Stimulated activated CD8-positive, alpha-beta memory T cell treated with anti-CD3 and anti-CD28 coated beads, Interleukin-2, amount 100 ng/mL, for 48 hours (primary cell): ENCODE data around the gene ECE1.
A peak's percentile ranks its signal among the peaks of the same experiment; 100 is the strongest.

Source experiments
- DNase-seq, 2 donors: peaks; one replicate each; pipeline ENCODE4 v3.0.0-alpha.2; 2020; ENCODE audit warnings: low read depth in 2 of 2

ECE1 gene

DNA sequence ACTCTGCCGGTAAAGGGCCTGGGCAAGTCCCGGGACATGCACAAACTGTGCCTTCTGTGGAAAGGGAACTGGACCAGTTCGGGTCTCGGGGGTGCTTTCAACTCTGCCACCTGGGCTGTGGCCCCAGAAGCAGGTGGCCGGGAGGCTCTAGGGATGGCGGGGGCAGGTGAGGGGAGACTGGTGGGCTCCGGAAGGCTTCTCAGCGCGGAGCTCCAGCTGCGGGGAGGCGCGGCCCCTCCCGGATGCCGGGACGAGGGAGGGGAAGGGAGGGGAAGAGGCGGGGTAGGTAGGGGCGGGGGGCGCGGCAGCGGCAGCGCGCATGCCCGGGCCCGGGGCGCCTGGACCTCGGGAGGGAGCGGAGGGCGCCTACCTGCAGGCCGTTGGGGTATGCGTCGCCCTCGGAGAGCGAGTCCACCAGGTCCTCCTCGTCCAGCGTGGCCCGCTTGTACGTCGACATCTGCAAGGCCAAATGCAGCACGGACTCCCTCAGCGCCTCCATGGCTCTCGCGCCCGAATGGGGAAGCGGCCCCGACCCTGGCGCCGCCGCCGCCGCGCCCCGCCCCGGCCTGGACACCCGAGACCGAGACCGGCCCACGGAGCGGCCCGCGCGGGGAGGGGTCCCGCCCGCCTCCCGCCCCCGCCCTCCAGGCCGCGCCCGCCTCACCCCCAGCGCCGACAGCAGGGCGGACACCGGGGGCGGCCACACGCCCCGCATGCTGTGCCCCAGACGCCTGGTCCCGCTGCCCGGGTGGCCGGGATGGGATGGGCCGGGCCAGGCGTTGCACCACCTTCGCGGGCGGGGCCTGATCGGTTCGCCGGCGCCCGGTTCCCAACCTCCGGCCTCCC lies at the start of gene ECE1:
Gene ECE1, minus strand, starts transcription at position 764 of the 846 bp plus-strand sequence. Its CDS starts 49 bp downstream, at position 715.
- peak in 1 of 2 donors; percentile 32 for DNase-seq

DNA sequence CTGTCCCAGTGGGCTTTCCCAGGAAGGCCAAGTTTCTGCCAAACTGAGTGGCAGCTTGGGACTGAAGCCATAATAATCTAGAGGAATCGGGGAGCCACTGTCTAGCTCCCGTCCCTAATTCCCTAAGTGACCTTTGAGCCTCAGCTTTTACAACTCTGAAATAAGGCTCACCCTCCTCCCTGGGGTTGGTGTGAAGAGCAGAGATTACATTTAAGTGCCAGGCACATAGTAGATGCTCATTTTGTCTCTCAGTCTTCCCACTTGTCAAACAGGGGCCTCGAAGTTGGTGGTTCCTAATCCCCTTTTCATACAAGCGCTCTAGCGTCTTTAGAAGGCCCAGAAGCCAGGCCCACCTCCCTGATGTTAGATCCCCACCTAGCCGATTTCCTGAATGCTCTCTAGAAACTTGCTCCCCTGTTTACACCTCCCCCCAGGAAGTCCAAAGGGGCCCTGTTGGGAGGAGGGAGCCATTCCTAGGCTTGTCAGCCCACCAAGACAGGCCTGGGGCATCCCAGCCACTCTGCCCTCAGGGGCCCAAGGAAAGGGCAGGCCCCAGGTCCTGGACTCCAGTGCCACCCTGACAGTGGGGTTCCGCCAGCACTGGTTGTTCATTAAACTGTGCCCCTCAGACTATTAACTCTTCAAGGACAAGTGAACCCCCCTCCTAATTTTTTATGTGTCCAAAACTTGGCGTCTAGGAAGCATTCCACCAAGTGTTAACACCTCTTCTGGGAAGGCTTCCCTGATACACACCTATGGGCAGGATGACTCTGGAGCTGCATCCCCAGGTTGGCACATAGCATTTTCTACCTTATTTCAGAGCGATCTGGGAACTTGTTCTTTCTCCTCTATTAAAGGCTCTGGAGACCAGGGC lies 49.3 kb upstream of the ECE1 start:
- DNase-seq, result no peak

DNA sequence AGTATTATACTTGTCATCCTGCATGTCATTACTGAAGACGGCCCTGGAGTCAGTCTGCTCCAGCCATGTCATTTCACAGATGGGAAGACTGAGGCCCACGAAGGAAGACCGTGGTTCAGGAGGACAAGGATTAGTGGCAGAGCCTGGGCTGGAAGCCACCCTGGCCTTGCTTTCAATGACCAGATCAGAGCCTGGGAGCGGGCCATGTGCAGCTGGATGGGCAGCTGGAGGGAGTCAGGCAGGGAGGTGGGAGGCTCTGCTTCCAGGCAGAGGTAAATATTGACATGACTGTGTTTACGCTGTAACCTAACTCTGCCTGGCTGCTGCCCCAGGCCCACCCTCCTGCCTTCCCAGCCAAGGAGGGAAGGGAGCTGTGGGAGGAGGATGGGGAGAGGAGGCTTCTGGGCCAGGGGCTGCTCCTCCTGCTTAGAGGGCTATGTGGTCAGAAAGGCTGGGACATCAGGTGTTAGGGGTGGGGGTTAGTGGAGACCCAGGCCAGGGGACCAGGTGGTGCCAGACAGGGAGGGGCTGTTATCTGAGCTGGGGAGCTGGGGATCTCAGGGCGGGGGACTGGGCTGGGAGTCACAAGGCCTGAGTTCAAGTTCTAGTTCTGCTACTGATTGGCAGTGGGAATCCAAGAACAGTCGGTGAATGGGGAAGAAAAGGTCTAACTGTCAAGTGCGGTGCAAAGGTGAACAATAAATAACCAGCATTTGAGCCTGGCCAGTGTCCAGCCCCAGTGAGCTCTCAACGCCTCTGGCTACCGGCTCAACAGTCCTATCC lies 48.5 kb upstream of the ECE1 start:
- no peak for DNase-seq

DNA sequence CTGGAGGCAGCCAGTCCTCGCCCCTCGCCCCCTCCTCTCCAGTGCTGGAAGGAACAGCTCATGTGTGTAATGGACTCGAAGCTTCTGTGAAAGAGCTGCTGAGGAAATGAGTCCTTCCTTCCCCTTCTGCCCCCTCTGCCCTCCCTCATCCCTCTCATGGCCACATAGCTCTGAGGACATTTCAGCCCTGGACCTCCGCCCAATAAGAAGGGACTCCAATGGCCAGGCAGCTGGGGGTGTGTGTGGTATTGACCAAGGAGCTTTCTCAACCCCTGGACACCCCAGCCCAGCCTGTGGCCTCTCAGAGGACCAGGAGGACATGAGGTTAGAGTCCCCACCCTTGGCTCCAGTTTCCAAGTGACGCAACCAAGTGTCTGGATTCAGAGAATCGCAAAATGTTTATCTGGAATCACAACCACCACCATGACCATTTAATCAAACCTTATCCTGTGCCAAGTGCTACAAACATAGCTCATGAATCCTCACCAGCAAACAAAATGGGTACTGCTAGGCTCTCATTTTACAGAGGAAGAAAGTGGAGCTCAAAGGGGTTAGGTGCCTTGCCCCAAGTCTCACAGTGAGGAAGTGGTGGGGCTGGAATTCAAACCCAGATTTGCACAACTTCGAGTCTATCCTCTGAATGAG lies 47.8 kb upstream of the ECE1 start:
- DNase-seq, result no peak

DNA sequence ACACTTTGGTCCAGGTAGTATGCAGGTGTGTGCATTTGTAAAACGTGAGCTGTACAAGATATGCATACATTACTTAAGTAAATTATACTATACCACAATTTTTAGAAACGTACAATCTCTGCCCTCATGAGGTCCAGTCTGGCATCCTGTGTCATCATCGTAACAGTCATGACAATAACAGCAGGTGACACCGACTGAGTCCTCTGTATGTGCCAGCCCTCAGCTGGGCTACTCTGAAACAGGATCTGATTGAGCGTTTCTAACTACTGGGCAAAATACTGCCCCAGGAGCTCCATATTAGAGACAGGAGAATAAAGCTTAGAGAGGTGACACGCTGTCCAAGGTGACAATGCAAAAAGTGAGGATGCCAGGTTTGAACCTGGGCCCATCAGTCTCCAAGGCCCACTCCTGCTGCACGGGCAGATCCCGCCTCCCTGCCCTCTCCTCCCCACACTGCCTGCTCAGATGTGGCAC lies 47.2 kb upstream of the ECE1 start:
- DNase-seq, result no peak

DNA sequence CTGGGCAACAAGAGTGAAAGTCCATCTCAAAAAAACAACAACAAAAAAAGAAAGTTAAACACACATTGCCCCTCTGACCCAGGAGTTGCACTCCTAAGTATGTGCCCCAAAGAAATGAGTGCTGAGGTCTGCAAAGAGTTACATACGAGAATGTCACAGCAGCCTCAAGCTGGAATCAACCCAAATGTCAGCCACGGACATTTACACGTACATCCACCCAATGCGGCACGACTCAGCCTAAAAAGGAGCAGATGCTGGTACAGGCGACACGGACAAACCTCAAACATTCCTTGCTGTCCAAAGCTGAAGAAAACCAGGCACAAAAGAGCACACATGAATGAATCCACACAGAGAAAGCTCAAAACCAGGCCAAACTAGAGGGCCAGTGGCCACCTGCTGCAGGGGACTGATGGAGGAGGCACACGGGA lies 46.8 kb upstream of the ECE1 start:
- DNase-seq, result no peak

DNA sequence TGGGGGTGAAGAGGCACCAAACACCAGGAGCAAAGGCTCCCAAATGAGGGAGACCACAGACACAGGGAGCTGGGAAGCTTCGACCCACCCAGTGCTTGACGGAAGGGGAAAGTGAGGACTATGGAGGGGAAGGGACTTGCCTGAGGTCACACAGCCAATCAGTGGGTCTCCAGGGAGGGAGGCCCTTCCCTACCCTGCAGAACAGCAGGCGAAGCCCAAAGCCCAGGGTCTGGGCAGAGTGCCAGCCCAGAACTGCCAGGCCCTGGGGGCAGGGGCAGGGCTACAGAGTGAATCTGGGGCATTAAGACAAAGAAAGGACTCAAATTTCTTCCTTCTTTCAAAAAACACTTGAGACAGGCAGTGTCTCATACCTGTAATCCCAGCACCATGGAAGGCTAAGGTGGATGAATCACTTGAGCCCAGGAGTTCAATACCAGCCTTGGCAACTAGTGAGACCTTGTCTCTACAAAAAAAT lies 45.5 kb upstream of the ECE1 start:
- no peak for DNase-seq

DNA sequence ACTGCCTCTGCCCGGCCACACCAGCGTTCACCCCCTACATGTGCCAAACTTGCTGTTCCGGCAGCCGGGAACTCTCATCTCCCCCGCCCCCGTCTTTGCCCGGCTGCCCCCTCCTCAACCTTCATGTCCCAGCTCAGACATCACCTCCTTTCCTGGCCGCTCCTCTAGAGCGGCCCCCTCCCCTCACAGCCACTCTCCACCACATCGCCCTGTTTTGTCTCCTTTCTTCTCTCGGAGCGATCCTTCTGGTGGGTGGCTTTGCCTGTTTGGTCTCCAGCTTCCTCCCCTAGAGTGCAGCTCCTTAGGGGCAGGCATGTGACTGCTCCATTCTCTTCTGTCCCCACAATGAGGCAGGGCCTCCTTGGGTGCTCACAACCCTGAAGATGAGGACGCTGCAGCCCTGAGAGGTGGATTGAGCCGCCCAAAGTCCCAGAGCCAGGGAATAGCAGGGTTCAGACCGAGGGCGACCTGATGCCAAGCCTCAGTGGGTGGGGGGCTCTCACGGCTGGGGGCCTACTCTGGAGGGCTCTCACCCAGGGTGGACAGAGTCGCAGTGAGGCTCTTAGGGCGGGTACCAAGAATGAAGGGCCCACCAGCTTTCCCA lies 44.9 kb upstream of the ECE1 start:
- DNase-seq, result no peak

DNA sequence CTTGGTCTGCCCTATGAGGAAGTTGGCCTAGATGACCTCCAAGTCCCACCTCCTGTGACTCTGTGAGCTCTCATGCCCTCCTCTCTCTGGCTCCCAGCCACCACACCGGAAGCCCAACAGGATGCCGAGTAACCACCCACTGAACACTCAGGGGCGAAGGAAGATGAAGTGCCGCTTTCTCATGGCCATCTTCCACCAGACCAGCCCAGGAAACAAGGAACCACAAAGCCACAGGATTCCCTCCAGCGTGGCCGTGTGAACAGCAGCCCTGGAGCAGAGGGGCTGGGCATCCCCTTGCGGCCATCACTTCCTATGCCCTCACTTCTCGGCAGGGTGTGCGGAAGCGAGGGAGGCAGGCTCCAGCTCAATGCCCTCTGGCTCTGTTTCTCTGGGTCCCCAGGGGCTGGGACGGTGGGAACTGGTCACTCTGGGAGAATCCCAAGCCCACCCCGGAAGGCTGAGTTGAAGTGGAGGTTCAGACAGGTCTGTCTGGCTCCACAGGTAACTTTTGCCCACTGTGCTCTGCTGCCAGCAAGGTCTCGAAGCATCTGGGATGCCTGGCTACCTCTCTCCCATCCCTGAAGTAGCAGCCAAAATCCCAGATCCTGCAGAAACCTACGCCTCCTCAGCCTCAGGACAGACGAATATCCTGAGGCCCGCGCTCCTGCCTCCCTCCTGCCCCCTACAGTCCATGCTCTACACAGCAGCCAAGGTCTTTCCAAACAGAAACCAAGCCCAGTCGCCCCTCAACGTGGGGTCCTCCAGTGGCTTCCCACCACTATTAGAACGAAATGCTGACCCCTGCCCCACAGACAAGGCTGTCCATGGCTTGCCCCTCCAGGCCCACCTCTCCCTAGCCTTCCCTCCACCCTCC lies 44.2 kb upstream of the ECE1 start:
- peak; percentile 61 for DNase-seq

DNA sequence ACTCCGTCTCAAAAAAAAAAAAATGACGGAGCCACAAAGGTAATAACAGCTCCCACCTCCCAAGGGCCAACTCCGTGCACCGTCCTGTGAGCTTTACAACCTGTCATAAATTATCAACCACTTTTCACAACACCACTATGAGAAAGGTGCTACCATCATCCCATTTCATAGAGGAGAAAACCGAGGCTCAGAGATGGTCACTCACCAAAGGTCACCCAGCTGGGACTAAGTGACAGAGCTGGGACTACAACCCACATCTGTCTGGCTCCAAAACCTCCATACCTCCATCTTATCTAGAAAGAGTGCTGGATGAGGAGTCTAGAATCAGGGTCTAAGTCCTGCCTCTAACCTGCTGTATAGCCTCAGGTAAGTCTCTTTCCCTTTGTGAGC lies 43.6 kb upstream of the ECE1 start:
- DNase-seq, result no peak

DNA sequence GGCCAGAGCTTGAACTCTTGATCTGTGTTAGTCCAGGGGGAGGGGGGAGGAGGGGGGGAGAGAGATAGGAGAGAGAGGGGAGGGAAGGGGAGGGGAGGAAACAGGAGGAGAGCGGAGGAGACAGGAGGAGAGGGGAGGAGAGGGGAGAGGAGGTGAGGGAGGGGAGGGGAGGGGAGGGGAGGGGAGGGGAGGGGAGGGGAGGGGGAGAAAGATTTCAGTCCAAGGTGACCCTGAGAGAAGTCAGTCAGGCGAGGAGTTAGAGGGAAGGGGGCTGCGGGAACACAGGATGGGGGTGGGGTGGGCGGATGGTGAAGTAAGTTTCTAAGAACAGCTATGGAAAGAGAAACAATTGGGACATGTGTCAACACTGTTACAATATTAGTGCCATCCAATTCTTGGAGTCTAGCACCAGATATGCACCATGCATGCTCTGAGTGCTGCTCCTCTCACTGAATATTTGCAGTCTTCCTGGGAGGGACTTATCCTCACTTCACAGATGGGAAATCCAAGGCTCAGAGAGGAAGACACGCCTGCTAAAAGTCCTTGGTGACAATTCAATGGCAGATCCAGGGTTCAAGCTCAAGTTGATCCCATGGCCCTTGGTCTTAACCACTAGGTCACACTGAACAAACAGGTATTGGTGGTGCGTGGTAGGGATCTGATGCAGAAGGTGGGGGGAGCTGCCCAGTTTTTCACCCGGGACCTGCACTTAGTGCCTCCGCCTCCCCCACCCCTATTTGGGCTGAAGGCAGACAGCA lies 42.5 kb upstream of the ECE1 start:
- no peak for DNase-seq

DNA sequence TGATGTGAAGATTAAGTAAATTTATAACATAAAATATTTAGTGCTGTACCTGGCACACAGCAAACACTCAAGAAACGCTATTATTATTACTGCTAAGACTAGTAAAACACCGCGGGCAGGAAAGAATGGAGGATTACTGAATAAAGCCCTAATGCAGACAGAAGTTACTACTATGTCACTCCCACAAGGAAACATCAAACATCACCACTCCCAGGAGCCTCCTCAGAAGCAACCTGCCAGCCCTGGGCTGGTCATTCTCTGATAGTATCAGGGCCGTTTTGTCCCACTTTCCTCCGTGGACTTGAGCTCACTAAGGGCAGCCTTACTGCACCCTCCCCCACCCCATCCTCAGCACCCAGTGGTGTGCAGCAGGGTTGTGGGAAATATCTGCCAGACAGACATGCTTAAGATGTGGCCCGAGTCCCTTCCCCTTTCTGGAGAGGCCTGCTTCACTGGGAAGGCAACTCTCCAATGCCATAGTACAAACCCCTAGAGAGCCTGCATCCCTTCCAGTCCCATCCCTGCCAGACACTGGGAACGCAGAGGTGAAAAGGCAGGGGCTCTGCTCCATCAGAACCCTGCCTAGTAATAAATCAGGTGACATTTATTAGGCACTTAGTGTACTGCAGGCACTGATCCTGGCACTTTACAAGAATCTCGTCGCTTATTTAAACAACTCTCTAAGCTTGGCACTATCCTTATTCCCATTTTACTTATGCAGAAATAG lies 41.7 kb upstream of the ECE1 start:
- no peak for DNase-seq

DNA sequence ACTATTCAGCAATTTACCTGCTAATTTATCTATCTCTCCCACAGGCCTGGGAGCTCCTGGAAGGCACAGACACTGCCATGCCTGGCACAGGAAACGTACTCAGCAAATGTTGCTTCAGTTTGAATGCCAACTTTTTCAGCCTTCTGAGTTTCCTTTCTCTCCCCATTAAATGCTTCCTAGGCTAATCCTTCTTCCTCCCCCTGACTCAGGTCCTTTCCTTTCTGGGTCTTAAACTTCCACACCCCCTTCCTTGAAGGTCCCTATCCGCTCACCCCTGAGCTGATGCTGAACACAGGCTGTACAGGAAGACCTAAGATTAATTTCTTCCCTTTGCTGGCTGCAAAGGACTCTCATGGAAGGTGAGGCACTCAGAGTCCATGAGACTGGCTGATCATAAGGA lies 40.3 kb upstream of the ECE1 start:
- DNase-seq, result no peak

DNA sequence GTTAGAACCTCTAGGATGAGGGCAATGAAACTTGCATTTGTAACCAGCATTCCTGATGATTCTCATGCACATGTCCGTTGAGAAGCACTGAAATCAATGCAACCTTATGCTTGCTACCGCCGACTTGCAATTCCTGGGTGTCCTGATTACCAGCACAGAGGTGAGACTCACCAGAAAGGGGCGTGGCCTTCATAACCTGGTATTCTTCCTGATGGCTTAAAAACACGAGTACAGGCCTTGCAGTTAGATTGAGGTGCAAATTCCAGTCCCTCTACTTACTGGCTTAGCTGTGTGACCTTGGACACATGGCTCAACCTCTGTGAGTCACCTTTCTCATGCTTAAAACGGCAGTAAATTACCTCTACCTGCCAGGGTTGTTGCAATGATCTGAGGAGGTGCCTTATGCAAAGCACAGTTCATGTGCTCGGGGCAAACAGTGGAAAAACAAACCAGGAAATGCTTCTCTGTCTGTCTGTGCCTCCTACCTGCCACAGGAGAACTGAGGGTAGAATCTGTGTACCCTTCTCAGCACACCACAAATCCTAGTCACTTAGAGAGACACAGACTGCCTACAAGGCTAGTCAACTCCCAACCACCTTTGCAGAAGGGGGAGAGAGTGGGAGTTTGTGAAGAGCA lies 39.1 kb upstream of the ECE1 start:
- no peak for DNase-seq

DNA sequence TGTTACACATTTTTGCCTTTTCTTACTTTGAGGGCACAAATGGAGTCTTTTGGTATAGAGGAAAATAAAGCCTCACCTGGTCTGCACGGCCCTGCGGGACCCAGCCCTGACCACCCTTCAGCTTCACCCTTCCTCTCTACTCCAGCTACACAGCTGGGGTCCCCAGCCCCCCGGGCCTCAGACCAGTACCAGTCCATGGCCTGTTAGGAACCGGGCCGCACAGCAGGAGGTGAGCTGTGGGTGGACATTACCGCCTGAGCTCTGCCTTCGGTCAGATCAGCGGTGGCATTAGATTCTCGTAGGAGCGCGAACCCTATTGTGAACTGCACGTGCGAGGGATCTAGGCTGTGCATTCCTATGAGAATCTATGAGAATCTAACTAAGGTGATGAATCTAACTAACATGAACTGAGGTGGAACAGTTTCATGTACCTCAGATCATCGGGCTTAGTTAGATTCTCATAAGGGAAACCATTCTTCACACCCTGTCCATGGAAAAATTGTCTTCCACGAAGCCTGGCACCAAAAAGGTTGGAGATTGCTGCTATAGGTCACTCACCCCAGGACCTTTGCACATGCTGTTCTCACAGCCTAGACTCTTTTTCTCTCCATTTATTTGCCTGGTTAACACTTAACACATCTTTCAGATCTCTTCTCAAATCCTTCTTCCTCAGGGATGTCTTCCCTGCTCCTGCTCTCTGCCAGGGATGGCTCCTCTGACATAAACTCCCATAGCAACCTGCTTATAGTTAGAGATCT lies 37.5 kb upstream of the ECE1 start:
- no peak for DNase-seq

DNA sequence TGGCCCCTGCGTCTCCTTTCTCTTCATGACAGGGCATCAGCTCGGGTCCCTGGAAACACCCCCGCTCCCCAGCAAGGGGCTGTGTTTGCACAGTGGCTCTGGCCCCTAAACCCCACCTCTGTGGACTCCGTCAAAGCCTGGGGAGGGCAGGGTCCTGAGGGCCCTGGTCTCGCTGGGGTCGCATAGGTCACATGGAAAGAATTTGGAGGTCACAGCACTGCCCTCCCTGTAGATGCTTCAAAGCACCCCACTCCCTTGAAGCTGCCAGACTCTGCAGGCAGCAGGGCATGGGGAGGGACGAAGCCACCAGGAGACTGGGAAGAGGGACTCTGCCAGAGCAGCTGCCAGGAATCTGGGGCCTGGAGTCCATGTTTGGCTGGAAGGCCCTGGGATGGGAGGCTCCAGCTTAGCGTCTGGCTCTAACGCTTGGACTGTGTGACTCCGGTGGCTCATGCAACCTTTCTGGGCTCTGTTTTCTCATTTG lies 36.6 kb upstream of the ECE1 start:
- DNase-seq, result no peak
